PFSK-1 (cell line): ENCODE data around the gene GDF9.

Source experiments
- FOXP2 ChIP-seq: optimal IDR thresholded peaks from 2 replicates; pipeline ENCODE3; 2011; ENCODE audit warnings: borderline replicate concordance, control low read depth, inconsistent platforms; ENCODE audit not compliant: insufficient read depth; ENCODE audit errors: extremely low read length, extremely low read depth
- POLR2AphosphoS5 ChIP-seq: IDR thresholded peaks from 2 replicates; pipeline ENCODE4 v1.6.1; 2012; ENCODE audit warnings: low read depth, mild to moderate bottlenecking, control low read depth, low read length, moderate library complexity
- SIN3A ChIP-seq: IDR thresholded peaks from 2 replicates; pipeline ENCODE4 v1.6.1; 2012; ENCODE audit warnings: mild to moderate bottlenecking, low read length, moderate library complexity, borderline replicate concordance; ENCODE audit not compliant: insufficient read depth
- TAF1 ChIP-seq: IDR thresholded peaks from 2 replicates; pipeline ENCODE4 v1.6.1; 2012; ENCODE audit warnings: low read length, control low read depth, borderline replicate concordance; ENCODE audit not compliant: insufficient read depth
- TF ChIP-seq, protein P1 (sequence below), 2 experiments: IDR thresholded peaks; 2 replicates each; pipeline versions ENCODE4 v1.6.1 to v1.8.0; 2011 to 2012; ENCODE audit warnings: low read depth in 2 of 2, low read length in 2 of 2, control low read depth in 1 of 2, inconsistent platforms in 1 of 2, mild to moderate bottlenecking in 1 of 2, moderate library complexity in 1 of 2; ENCODE audit not compliant: insufficient read depth in 1 of 2

The GDF9 gene

GRCh38 chr5:132883261-132883834 lies 17.1 kb upstream of the GDF9 start:
- no peak for TF ChIP-seq SIN3A
- no peak for TF ChIP-seq POLR2AphosphoS5
- no peak for TF ChIP-seq TAF1
- TF ChIP-seq, protein P1, sequence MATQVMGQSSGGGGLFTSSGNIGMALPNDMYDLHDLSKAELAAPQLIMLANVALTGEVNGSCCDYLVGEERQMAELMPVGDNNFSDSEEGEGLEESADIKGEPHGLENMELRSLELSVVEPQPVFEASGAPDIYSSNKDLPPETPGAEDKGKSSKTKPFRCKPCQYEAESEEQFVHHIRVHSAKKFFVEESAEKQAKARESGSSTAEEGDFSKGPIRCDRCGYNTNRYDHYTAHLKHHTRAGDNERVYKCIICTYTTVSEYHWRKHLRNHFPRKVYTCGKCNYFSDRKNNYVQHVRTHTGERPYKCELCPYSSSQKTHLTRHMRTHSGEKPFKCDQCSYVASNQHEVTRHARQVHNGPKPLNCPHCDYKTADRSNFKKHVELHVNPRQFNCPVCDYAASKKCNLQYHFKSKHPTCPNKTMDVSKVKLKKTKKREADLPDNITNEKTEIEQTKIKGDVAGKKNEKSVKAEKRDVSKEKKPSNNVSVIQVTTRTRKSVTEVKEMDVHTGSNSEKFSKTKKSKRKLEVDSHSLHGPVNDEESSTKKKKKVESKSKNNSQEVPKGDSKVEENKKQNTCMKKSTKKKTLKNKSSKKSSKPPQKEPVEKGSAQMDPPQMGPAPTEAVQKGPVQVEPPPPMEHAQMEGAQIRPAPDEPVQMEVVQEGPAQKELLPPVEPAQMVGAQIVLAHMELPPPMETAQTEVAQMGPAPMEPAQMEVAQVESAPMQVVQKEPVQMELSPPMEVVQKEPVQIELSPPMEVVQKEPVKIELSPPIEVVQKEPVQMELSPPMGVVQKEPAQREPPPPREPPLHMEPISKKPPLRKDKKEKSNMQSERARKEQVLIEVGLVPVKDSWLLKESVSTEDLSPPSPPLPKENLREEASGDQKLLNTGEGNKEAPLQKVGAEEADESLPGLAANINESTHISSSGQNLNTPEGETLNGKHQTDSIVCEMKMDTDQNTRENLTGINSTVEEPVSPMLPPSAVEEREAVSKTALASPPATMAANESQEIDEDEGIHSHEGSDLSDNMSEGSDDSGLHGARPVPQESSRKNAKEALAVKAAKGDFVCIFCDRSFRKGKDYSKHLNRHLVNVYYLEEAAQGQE (IDR thresholded peaks at IDR 0.05; ENCODE audit: insufficient read depth in 1 of 2, low read depth in 2 of 2, low read length in 2 of 2): no peak; a peak in 1 of 4 replicates
- TF ChIP-seq FOXP2: no peak

DNA sequence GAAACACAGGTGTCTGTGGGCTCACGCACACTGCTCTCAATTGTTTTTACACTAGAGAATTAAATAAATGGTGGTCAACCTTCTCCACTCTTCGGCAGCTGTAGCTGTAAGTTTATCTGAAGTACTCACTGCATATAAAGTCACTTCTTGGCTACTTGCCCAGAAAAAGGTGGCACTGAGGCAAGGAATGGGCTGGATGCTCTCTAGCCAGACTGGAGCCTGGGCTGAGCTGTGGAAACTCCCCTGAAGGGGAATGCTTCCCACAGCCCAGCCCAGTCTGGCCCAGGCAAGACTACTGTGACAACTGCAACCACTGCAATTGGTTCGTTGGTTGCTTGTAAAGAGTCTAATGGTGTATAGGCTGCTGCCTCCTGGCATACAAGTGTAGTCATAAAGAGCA lies 11.7 kb upstream of the GDF9 start:
- TF ChIP-seq TAF1 (no peak), FOXP2 (no peak), POLR2AphosphoS5 (no peak), SIN3A (no peak)
- TF ChIP-seq, protein P1 (IDR thresholded peaks at IDR 0.05; ENCODE audit: insufficient read depth in 1 of 2, low read depth in 2 of 2, low read length in 2 of 2): no peak

DNA sequence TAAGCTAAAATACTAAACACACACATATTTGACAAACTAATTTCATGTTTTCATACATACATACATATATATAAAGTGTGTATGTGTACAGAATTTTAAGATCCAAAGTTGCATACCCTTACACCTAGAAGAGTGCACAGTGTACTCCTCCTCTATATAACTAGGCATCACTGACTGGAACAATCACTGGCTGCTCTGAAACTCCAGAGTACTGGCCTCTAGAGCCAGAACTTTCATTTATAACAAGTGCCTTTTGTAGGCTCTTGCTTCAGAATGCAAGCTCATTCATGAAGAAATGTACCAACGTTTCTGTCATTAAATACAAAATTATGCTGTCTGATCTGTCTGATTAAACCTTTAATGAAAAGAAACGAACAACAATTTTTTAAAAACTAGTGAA lies 11.2 kb upstream of the GDF9 start:
- TF ChIP-seq POLR2AphosphoS5 (no peak), SIN3A (no peak), TAF1 (no peak), FOXP2 (no peak)
- TF ChIP-seq, protein P1 (IDR thresholded peaks at IDR 0.05; ENCODE audit: insufficient read depth in 1 of 2, low read depth in 2 of 2, low read length in 2 of 2): no peak

GRCh38 chr5:132876020-132876759 lies 9.9 kb upstream of the GDF9 start:
- TF ChIP-seq, protein P1 (IDR thresholded peaks at IDR 0.05; ENCODE audit: insufficient read depth in 1 of 2, low read depth in 2 of 2, low read length in 2 of 2): no peak
- TF ChIP-seq SIN3A (no peak), FOXP2 (no peak), TAF1 (no peak), POLR2AphosphoS5 (no peak)

- no peak for TF ChIP-seq POLR2AphosphoS5
- TF ChIP-seq TAF1: no peak
- no peak for TF ChIP-seq SIN3A
These were observed 7.6 kb upstream of the GDF9 start for GRCh38 chr5:132873930-132874271.
